H1 (cell line): ENCODE results near the gene ZBTB2.

ENCODE experiments used
- CEBPB ChIP-seq: IDR thresholded peaks from 2 replicates; pipeline ENCODE4 v1.6.1; 2012; ENCODE audit warnings: low read depth, low read length
- EP300 ChIP-seq, 2 experiments: IDR thresholded peaks; 1 replicate in 1 of 2; 2 replicates in 1 of 2; pipeline ENCODE4 v1.6.1; 2011 to 2012; ENCODE audit warnings: low read depth in 2 of 2, low read length in 2 of 2, mild to moderate bottlenecking in 2 of 2, borderline replicate concordance in 1 of 2, inconsistent platforms in 1 of 2, moderate library complexity in 1 of 2
- EZH2 ChIP-seq: fragments of 200-600 bp; sonication (generic); IDR thresholded peaks from 2 replicates; pipeline ENCODE4 v1.7.1; 2012; ENCODE audit warnings: low read depth, mild to moderate bottlenecking, moderate library complexity, low read length, inconsistent platforms; ENCODE audit not compliant: severe bottlenecking
- TAF1 ChIP-seq: IDR thresholded peaks from 2 replicates; pipeline ENCODE4 v1.6.1; 2011; ENCODE audit warnings: mild to moderate bottlenecking, low read depth, low read length
- ZNF274 ChIP-seq: IDR thresholded peaks from 2 replicates; pipeline ENCODE4 v1.7.0; 2012; ENCODE audit warnings: low read length, borderline replicate concordance; ENCODE audit errors: extremely low read depth

DNA sequence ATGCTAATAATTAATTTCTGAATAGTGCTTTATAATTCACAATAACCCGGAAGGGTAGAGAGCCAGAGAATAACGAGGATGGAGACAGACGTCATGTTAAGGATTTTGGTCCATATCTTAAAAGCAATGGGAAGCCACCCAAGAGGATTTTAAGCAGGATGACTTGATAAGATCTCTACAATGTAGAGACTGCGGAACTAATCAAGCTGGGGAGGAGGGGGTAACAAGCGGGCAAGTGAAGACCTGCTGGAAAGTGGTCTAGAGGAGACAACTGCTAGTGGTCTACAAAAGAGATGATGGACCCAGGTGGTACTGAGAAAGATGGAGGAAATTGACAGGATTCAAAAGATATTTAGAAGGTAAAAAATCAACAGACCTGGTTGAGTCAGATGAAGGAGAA, 7.2 kb downstream of the ZBTB2 start:
- no peak for TF ChIP-seq EZH2
- TF ChIP-seq ZNF274: no peak
- no peak for TF ChIP-seq TAF1
- TF ChIP-seq EP300 (IDR thresholded peaks at IDR 0.05; ENCODE audit: borderline replicate concordance in 1 of 2, low read depth in 2 of 2, low read length in 2 of 2): no peak
- TF ChIP-seq CEBPB: no peak
